ENCODE data around the gene RHEBL1.
"Not testable (repeated sequence)": the region's sequence is repeated elsewhere in the genome, so short reads cannot be mapped to it uniquely, and the experiment has no call there.

- TF ChIP-seq CTCF (IDR thresholded peaks at IDR 0.05; ENCODE audit: low read depth, low read length, missing input control); HNF4G (IDR thresholded peaks at IDR 0.05); REST (IDR thresholded peaks at IDR 0.05); SP1 (IDR thresholded peaks at IDR 0.05); JUND (IDR thresholded peaks at IDR 0.05); TAF1 (conservative IDR thresholded peaks at IDR 0.05); ZBTB33 (IDR thresholded peaks at IDR 0.05); MAX (IDR thresholded peaks at IDR 0.05); ATF3 (IDR thresholded peaks at IDR 0.05); FOXA1 (IDR thresholded peaks at IDR 0.05); EGR1 (IDR thresholded peaks at IDR 0.05; ENCODE audit: low read depth in 2 of 2): not testable (repeated sequence)
These were observed 7.9 kb downstream of the RHEBL1 start for GRCh38 chr12:49061916-49062315.
